ENCODE data around the gene CYP21A2. TPM values are rescaled to one million over a fixed set of nuclear protein-coding genes. Genes with fewer than 3 reads are reported as not detected.
"Not testable (repeated sequence)": the region's sequence is repeated elsewhere in the genome, so short reads cannot be mapped to it uniquely, and the experiment has no call there.

CYP21A2 gene
- total and polyA plus RNA-seq, 2 donors (not counting 1 experiment from before 2014, with no cell fraction given): not detected

DNA sequence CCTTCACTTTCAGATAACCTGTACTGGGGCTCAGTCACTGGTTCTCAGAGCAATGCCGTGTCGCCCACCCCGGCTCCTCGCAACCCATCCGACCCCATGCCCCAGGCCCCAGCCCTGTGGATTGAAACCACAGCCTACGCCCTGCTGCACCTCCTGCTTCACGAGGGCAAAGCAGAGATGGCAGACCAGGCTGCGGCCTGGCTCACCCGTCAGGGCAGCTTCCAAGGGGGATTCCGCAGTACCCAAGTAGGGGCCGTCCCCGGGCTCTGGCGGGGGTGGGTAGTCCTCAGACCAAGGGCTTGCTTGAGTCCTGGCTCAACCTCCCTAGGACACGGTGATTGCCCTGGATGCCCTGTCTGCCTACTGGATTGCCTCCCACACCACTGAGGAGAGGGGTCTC is 8.7 kb upstream of the CYP21A2 start:
- H3K27ac Mint-ChIP-seq; ATAC-seq (ENCODE audit: low read depth); H3K4me2 ChIP-seq (replicated peaks; ENCODE audit: low read depth, low read length, poor library complexity, severe bottlenecking); H2AFZ ChIP-seq (ENCODE audit: insufficient read depth, low read depth, low read length, poor library complexity, severe bottlenecking); H3K27me3 ChIP-seq (replicated peaks in 1 of 4; ENCODE audit: control extremely low read depth in 1 of 4, control insufficient read depth in 3 of 4, insufficient read depth in 4 of 4, low read length in 3 of 4); H3K4me1 ChIP-seq (ENCODE audit: control insufficient read depth in 2 of 2, insufficient read depth in 2 of 2, low read length in 2 of 2); H3K27me3 Mint-ChIP-seq; H3K27ac ChIP-seq (ENCODE audit: low read length in 2 of 2); H3K4me3 ChIP-seq (ENCODE audit: control extremely low read depth in 1 of 5, extremely low read depth in 1 of 5, insufficient read depth in 1 of 5, low read depth in 2 of 5, low read length in 4 of 5); CTCF ChIA-PET; intact Hi-C loops (cut with micrococcal nuclease); H4K20me1 ChIP-seq (ENCODE audit: control insufficient read depth, insufficient read depth, low read length, poor library complexity, severe bottlenecking); POLR2A ChIA-PET; H3K4me1 Mint-ChIP-seq; H3K9me3 ChIP-seq (ENCODE audit: control extremely low read depth in 1 of 3, control insufficient read depth in 2 of 3, insufficient read depth in 1 of 3, low read length in 2 of 3); H3K79me2 ChIP-seq (ENCODE audit: control insufficient read depth, insufficient read depth, low read length); H3K36me3 ChIP-seq (replicated peaks in 1 of 2; ENCODE audit: control extremely low read depth in 1 of 2, control insufficient read depth in 1 of 2, extremely low read depth in 1 of 2, insufficient read depth in 2 of 2, low read length in 1 of 2); H3K9me3 Mint-ChIP-seq (ENCODE audit: insufficient read depth); H3K9ac ChIP-seq (ENCODE audit: low read length); H3K4me3 Mint-ChIP-seq; DNase-seq: not testable (repeated sequence)
- no CpG with 5 or more reads among the region's 14 CpGs for WGBS (ENCODE audit: insufficient coverage)

- H3K9ac ChIP-seq (ENCODE audit: low read length); H3K4me3 Mint-ChIP-seq; ATAC-seq (ENCODE audit: low read depth); H3K4me2 ChIP-seq (replicated peaks; ENCODE audit: low read depth, low read length, poor library complexity, severe bottlenecking); intact Hi-C loops (cut with micrococcal nuclease); H2AFZ ChIP-seq (ENCODE audit: insufficient read depth, low read depth, low read length, poor library complexity, severe bottlenecking); H3K79me2 ChIP-seq (ENCODE audit: control insufficient read depth, insufficient read depth, low read length); H3K4me1 ChIP-seq (ENCODE audit: control insufficient read depth in 2 of 2, insufficient read depth in 2 of 2, low read length in 2 of 2); CTCF ChIA-PET; H3K4me3 ChIP-seq (ENCODE audit: control extremely low read depth in 1 of 5, extremely low read depth in 1 of 5, insufficient read depth in 1 of 5, low read depth in 2 of 5, low read length in 4 of 5); H3K27ac ChIP-seq (ENCODE audit: low read length in 2 of 2); H3K9me3 ChIP-seq (ENCODE audit: control extremely low read depth in 1 of 3, control insufficient read depth in 2 of 3, insufficient read depth in 1 of 3, low read length in 2 of 3); POLR2A ChIA-PET; H4K20me1 ChIP-seq (ENCODE audit: control insufficient read depth, insufficient read depth, low read length, poor library complexity, severe bottlenecking); H3K27ac Mint-ChIP-seq; H3K27me3 Mint-ChIP-seq; H3K4me1 Mint-ChIP-seq; H3K27me3 ChIP-seq (replicated peaks in 1 of 4; ENCODE audit: control extremely low read depth in 1 of 4, control insufficient read depth in 3 of 4, insufficient read depth in 4 of 4, low read length in 3 of 4); H3K36me3 ChIP-seq (replicated peaks in 1 of 2; ENCODE audit: control extremely low read depth in 1 of 2, control insufficient read depth in 1 of 2, extremely low read depth in 1 of 2, insufficient read depth in 2 of 2, low read length in 1 of 2); H3K9me3 Mint-ChIP-seq (ENCODE audit: insufficient read depth); DNase-seq: not testable (repeated sequence)
- no CpG with 5 or more reads among the region's 16 CpGs for WGBS (ENCODE audit: insufficient coverage)
Measured at GRCh38 chr6:32035283-32036013, 2.8 kb upstream of the CYP21A2 start.

GRCh38 chr6:32037136-32037535 is 1.1 kb upstream of the CYP21A2 start:
- H3K9ac ChIP-seq (ENCODE audit: low read length); H3K36me3 ChIP-seq (replicated peaks in 1 of 2; ENCODE audit: control extremely low read depth in 1 of 2, control insufficient read depth in 1 of 2, extremely low read depth in 1 of 2, insufficient read depth in 2 of 2, low read length in 1 of 2); H3K4me1 ChIP-seq (ENCODE audit: control insufficient read depth in 2 of 2, insufficient read depth in 2 of 2, low read length in 2 of 2); H3K27ac Mint-ChIP-seq; H3K27me3 ChIP-seq (replicated peaks in 1 of 4; ENCODE audit: control extremely low read depth in 1 of 4, control insufficient read depth in 3 of 4, insufficient read depth in 4 of 4, low read length in 3 of 4); H3K9me3 ChIP-seq (ENCODE audit: control extremely low read depth in 1 of 3, control insufficient read depth in 2 of 3, insufficient read depth in 1 of 3, low read length in 2 of 3); H3K27me3 Mint-ChIP-seq; ATAC-seq (ENCODE audit: low read depth); H3K4me1 Mint-ChIP-seq; H3K4me3 ChIP-seq (ENCODE audit: control extremely low read depth in 1 of 5, extremely low read depth in 1 of 5, insufficient read depth in 1 of 5, low read depth in 2 of 5, low read length in 4 of 5); intact Hi-C loops (cut with micrococcal nuclease); CTCF ChIA-PET; H3K27ac ChIP-seq (ENCODE audit: low read length in 2 of 2); H4K20me1 ChIP-seq (ENCODE audit: control insufficient read depth, insufficient read depth, low read length, poor library complexity, severe bottlenecking); POLR2A ChIA-PET; H3K9me3 Mint-ChIP-seq (ENCODE audit: insufficient read depth); H3K4me2 ChIP-seq (replicated peaks; ENCODE audit: low read depth, low read length, poor library complexity, severe bottlenecking); H2AFZ ChIP-seq (ENCODE audit: insufficient read depth, low read depth, low read length, poor library complexity, severe bottlenecking); DNase-seq; H3K79me2 ChIP-seq (ENCODE audit: control insufficient read depth, insufficient read depth, low read length); H3K4me3 Mint-ChIP-seq: not testable (repeated sequence)
- WGBS (ENCODE audit: insufficient coverage): no CpG with 5 or more reads among the region's 5 CpGs

GRCh38 chr6:32038878-32039277 is 663 bp downstream of the CYP21A2 start:
- H3K9ac ChIP-seq (ENCODE audit: low read length); intact Hi-C loops (cut with micrococcal nuclease); H3K27me3 Mint-ChIP-seq; H4K20me1 ChIP-seq (ENCODE audit: control insufficient read depth, insufficient read depth, low read length, poor library complexity, severe bottlenecking); H3K4me1 ChIP-seq (ENCODE audit: control insufficient read depth in 2 of 2, insufficient read depth in 2 of 2, low read length in 2 of 2); H3K36me3 ChIP-seq (replicated peaks in 1 of 2; ENCODE audit: control extremely low read depth in 1 of 2, control insufficient read depth in 1 of 2, extremely low read depth in 1 of 2, insufficient read depth in 2 of 2, low read length in 1 of 2); H2AFZ ChIP-seq (ENCODE audit: insufficient read depth, low read depth, low read length, poor library complexity, severe bottlenecking); H3K27ac Mint-ChIP-seq; DNase-seq; CTCF ChIA-PET; H3K4me2 ChIP-seq (replicated peaks; ENCODE audit: low read depth, low read length, poor library complexity, severe bottlenecking); H3K9me3 ChIP-seq (ENCODE audit: control extremely low read depth in 1 of 3, control insufficient read depth in 2 of 3, insufficient read depth in 1 of 3, low read length in 2 of 3); H3K79me2 ChIP-seq (ENCODE audit: control insufficient read depth, insufficient read depth, low read length); H3K9me3 Mint-ChIP-seq (ENCODE audit: insufficient read depth); H3K4me1 Mint-ChIP-seq; H3K4me3 ChIP-seq (ENCODE audit: control extremely low read depth in 1 of 5, extremely low read depth in 1 of 5, insufficient read depth in 1 of 5, low read depth in 2 of 5, low read length in 4 of 5); H3K4me3 Mint-ChIP-seq; H3K27me3 ChIP-seq (replicated peaks in 1 of 4; ENCODE audit: control extremely low read depth in 1 of 4, control insufficient read depth in 3 of 4, insufficient read depth in 4 of 4, low read length in 3 of 4); POLR2A ChIA-PET; H3K27ac ChIP-seq (ENCODE audit: low read length in 2 of 2); ATAC-seq (ENCODE audit: low read depth): not testable (repeated sequence)
- no CpG with 5 or more reads among the region's 5 CpGs for WGBS (ENCODE audit: insufficient coverage)

Measured in B cell (primary cell).